Glutamatergic neuron (in vitro differentiated cells): ENCODE results near the gene NCK2. TPM values are rescaled to one million over a fixed set of nuclear protein-coding genes. Genes with fewer than 3 reads are reported as not detected.

Experiments used
- DNase-seq: peaks from one replicate; pipeline ENCODE4 v3.0.0; 2022
- H3K27ac Mint-ChIP-seq: one replicate; pipeline ENCODE4 v1.8.0; 2020; ENCODE audit warnings: mild to moderate bottlenecking, mixed read lengths, inconsistent platforms; ENCODE audit not compliant: unreplicated experiment
- H3K27me3 Mint-ChIP-seq: one replicate; pipeline ENCODE4 v1.8.0; 2020; ENCODE audit warnings: mild to moderate bottlenecking, moderate library complexity, mixed read lengths, inconsistent platforms; ENCODE audit not compliant: unreplicated experiment
- H3K36me3 Mint-ChIP-seq: one replicate; pipeline ENCODE4 v1.8.0; 2020; ENCODE audit warnings: mild to moderate bottlenecking, mixed read lengths, inconsistent platforms; ENCODE audit not compliant: unreplicated experiment
- H3K4me1 Mint-ChIP-seq: one replicate; pipeline ENCODE4 v1.8.0; 2020; ENCODE audit warnings: mild to moderate bottlenecking, low read depth, mixed read lengths, inconsistent platforms; ENCODE audit not compliant: unreplicated experiment
- H3K4me3 Mint-ChIP-seq: one replicate; pipeline ENCODE4 v1.8.0; 2020; ENCODE audit warnings: mild to moderate bottlenecking, mixed read lengths, inconsistent platforms; ENCODE audit not compliant: unreplicated experiment
- H3K9me3 Mint-ChIP-seq: one replicate; pipeline ENCODE4 v1.8.0; 2020; ENCODE audit warnings: mild to moderate bottlenecking, moderate library complexity, mixed read lengths, inconsistent platforms; ENCODE audit not compliant: unreplicated experiment
- total RNA-seq: library from RNA; stranded (reverse); fragmentation: NEBNext Ultra II Directional; extraction: Animal tissue kit (Norgen Biotek cat#: 25700); gene quantifications from one replicate; pipeline ENCODE4 v1.2.1, GENCODE V29; 2021; ENCODE audit not compliant: unreplicated experiment
- TF ChIP-seq, protein P1 (sequence below): fragments of 200-600 bp; sonication (generic); IDR thresholded peaks from one replicate; pipeline ENCODE4 v1.5.0; 2021; ENCODE audit not compliant: partially characterized antibody, unreplicated experiment

The NCK2 gene
- total RNA-seq, 1 donor from 2014 or later: 82.4 TPM

- Mint-ChIP-seq H3K27ac (peak overlapping the region; percentile 60), H3K4me1 (peaks cover 53% of the 10 kb centered on the region), H3K4me3 (no peak overlapping the region), H3K27me3 (no peaks in the 10 kb centered on the region), H3K9me3 (peaks cover 3% of the 10 kb centered on the region), H3K36me3 (peaks cover 5% of the 10 kb centered on the region)
- TF ChIP-seq, protein P1, sequence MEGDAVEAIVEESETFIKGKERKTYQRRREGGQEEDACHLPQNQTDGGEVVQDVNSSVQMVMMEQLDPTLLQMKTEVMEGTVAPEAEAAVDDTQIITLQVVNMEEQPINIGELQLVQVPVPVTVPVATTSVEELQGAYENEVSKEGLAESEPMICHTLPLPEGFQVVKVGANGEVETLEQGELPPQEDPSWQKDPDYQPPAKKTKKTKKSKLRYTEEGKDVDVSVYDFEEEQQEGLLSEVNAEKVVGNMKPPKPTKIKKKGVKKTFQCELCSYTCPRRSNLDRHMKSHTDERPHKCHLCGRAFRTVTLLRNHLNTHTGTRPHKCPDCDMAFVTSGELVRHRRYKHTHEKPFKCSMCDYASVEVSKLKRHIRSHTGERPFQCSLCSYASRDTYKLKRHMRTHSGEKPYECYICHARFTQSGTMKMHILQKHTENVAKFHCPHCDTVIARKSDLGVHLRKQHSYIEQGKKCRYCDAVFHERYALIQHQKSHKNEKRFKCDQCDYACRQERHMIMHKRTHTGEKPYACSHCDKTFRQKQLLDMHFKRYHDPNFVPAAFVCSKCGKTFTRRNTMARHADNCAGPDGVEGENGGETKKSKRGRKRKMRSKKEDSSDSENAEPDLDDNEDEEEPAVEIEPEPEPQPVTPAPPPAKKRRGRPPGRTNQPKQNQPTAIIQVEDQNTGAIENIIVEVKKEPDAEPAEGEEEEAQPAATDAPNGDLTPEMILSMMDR: no peak
- DNase-seq: no peak
Measured at GRCh38 chr2:105803773-105804172, 59.1 kb downstream of the NCK2 start.

- no peak for DNase-seq
- peaks cover 3% of the 10 kb centered on the region for H3K9me3 Mint-ChIP-seq
- TF ChIP-seq, protein P1: no peak
- H3K36me3 Mint-ChIP-seq: peaks cover 5% of the 10 kb centered on the region
- H3K4me3 Mint-ChIP-seq: no peak overlapping the region
- peak overlapping the region; percentile 60 for H3K27ac Mint-ChIP-seq
- H3K4me1 Mint-ChIP-seq: peaks cover 49% of the 10 kb centered on the region
- H3K27me3 Mint-ChIP-seq: no peaks in the 10 kb centered on the region
Measured at GRCh38 chr2:105804266-105804665, 59.6 kb downstream of the NCK2 start.

DNA sequence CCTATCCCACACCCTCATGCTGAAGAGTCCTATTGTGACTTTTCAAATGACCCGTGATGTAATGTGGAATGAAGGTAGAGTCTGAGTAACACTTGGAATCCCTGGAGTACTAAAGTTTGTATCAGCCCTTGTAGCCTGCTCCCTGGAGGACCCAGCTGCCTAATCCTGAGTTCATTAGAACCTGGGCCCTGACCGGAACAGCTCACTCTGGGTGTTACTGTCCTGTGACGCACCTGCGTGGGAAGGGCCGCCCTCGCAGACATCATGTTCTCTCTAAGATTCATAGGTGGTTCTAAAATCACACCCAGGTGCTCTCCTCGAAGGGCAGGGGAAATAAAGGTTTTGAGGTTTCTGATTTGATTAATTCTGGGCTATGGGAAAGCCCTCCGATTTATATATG lies 62.3 kb downstream of the NCK2 start:
- DNase-seq: no peak
- Mint-ChIP-seq H3K27ac (no peak overlapping the region), H3K4me1 (peaks cover 42% of the 10 kb centered on the region), H3K36me3 (no peaks in the 10 kb centered on the region), H3K4me3 (no peak overlapping the region), H3K27me3 (peaks cover 3% of the 10 kb centered on the region), H3K9me3 (peaks cover 2% of the 10 kb centered on the region)
- TF ChIP-seq, protein P1: no peak

DNA sequence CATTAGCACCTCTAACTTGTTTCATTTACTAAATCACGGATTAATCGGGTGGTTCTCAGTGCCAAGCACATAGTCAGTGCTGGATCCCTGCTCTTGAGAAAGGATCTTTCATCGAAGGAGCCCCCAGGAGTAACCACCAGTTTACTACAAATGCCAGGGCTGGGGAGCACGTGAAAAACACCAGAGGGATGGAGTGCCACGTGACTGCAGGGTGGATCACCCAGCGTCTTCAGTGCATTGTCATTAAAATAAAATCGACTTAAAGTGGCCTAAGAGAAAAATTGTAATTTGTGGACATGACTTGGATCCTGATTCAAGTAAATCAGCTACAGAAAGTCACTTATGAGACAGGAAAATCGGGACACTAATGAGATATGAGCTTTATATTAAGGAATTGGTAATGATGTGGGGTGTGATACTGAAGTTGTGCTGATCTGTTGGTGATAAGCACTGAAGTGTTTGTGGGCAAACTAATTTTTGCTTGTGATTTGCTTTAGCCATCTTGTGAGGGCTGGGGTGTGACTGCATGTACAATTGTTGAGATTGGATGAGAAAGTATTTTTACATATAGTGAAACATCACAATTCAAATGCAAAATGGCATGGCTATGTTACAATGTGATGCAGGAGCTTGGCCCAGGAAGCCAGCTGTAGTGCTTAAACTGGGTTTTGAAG lies 63.8 kb downstream of the NCK2 start:
- H3K4me3 Mint-ChIP-seq: no peak overlapping the region
- H3K36me3 Mint-ChIP-seq: no peaks in the 10 kb centered on the region
- TF ChIP-seq, protein P1: no peak
- H3K9me3 Mint-ChIP-seq: peaks cover 2% of the 10 kb centered on the region
- no peak overlapping the region for H3K27ac Mint-ChIP-seq
- peaks cover 45% of the 10 kb centered on the region for H3K4me1 Mint-ChIP-seq
- no peak for DNase-seq
- peaks cover 3% of the 10 kb centered on the region for H3K27me3 Mint-ChIP-seq

- no peak for DNase-seq
- TF ChIP-seq, protein P1: no peak
- H3K9me3 Mint-ChIP-seq: peaks cover 3% of the 10 kb centered on the region
- H3K4me1 Mint-ChIP-seq: peaks cover 45% of the 10 kb centered on the region
- H3K27ac Mint-ChIP-seq: no peak overlapping the region
- H3K27me3 Mint-ChIP-seq: peaks cover 3% of the 10 kb centered on the region
- no peak overlapping the region for H3K4me3 Mint-ChIP-seq
- H3K36me3 Mint-ChIP-seq: no peaks in the 10 kb centered on the region
Measured at GRCh38 chr2:105809097-105809473, 64.4 kb downstream of the NCK2 start.
